Measurements from ENCODE around the gene CHRND.
A peak's percentile ranks its signal among the peaks of the same experiment; 100 is the strongest.

CHRND gene

DNA sequence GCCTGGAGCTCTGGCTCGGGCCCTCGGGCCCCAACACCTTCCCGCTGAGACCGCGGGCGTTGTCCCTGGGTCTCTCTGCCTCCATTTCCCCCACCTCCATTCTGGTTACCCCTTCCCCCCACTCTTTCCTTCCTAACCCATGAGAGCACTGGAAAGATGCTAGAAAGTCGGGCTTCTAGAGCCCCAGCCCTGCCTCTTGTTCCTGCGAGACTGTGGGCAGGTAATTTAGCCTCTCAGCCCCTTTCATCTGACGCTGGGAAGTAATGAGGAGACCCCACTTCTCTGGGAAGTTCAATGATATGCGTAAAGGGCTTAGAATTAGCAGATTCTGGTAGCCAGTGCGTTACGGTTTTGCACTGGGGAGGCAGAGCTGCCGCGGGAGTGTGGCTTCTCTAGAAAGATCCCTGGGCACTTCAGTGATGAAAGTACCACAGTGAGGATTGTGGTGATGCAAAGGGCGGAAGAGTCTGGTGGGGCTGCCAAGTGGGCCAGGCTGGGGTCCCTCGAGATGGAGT, 22.1 kb upstream of the CHRND start:
- no peak for DNase-seq (ENCODE audit: low spot score)

DNA sequence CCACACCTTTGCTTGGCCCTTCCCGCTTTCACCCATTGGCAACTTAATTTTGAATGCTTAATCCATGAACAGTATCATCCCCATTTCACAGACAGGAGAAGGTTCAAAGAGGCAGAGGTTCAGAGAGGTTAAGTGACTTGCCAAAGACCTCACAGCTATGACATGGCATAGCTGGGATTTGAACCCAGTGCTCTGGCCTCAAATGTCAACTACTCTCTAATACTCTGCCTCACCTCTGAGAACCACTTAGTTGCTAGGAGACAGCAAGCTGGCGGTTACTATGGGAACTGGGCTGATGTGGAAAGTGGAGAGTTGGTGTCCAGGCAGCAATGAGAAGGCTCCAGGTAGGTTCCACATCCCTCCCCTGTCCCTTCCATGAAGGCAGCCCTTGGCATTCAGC, 21.5 kb upstream of the CHRND start:
- no peak for DNase-seq (ENCODE audit: low spot score)

DNA sequence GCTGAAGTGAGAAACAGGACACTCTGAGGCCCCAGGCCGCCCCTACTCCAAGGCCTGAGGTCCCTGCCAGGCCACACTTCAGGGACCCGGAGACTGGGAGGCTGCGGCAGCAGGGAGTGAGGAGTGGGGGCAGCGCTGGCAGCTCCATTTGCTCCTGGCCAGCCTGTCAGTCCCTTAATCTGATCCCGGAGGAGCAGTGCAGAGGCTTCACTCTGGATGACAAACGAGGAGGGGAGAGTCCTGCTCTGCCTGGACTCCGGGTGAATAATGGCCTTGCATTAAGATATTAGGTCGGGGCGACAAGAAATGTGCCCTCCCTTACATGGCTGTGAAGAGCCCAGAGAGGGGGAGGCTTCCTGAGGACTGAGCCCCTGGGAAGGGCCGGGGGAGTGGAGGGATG, 20.1 kb upstream of the CHRND start:
- DNase-seq (ENCODE audit: low spot score) = no peak

DNA sequence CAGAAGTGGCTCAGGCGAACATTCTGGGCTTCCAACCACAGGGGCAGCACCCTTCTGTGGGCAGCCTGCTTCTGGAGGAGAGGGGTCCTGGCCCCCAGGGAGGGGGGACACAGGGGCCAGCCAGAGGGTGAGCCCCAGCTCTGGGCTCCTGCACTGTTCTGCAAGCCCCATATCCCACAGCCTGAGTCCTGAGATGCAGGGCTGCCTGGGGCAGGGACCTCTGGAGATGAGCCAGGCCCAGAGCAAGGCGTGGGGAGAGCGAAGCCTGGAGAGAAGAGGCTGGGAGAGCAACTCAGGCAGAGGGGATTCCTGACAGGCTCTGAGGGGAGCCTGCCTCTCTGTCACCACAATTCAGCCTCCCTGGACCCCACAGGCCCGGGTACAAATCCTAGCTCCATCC, 19.3 kb upstream of the CHRND start:
- no peak for DNase-seq (ENCODE audit: low spot score)

DNA sequence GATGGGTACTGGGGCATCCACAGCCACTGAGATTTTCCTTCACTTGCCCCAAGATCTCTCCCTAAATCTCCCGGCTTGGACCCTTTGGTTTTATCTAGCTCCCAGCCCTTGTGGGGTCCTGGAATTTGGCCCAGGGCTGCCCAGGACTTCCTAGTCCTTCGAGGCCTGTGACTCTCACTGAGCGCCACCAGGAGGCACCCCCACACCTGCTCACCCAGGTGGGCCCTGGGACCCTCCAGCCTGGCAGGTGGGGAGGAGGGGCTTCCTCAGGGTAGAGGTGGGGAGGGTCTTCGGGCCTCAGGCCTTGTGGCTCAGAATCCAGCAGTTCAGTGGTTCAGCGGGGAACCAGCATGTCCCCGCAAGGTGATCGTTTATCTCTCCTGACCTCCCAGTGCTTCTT, 17.7 kb upstream of the CHRND start:
- no peak for DNase-seq (ENCODE audit: low spot score)

DNA sequence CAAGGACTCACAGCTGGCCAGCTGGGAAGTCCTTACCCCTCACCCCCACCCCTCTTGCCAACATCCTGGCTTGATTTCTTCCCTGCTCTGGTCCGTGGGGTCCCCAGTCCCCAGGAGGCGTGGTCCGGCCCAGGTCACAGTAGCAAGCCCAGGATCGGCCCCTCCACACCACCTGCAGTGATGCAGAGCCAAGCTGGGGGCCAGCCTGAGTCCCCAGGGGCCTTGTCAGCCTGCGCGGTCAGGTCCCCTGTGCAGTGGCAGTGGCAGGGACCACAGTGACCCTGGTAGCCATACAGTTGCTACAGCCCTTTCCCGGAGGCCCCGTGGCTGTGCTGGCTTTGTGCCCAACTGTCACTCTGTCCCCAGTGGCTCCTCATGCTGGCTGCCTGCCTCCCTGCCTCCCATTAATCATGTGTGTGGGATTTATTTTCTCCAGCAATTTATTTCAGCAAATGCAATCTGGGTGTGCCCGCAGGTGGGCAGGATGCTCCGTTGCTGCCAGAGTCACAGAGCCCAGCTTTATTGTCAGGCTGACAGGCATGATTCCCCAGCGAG, 14.5 kb upstream of the CHRND start:
- no peak for DNase-seq (ENCODE audit: low spot score)

DNA sequence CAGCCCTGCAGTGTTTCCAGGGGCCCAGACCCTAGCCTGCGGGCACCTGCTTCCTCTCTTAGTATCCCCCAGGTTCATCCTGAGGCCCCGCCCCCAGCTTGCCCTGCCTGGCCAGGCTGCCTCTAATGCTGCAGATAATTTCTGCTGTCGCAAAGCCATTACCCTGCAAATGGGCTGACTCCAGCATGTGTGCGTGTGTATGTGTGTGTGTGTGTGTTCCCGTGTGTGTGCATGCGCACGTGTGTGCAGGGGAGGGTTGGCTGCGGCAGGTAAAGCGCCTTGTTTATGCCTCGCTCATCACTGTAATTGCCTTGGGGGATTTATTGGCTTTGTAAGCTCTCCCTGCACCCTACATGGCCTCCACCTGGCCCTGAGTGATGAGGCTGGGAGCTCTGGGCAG, 13.4 kb upstream of the CHRND start:
- DNase-seq (ENCODE audit: low spot score) = no peak

DNA sequence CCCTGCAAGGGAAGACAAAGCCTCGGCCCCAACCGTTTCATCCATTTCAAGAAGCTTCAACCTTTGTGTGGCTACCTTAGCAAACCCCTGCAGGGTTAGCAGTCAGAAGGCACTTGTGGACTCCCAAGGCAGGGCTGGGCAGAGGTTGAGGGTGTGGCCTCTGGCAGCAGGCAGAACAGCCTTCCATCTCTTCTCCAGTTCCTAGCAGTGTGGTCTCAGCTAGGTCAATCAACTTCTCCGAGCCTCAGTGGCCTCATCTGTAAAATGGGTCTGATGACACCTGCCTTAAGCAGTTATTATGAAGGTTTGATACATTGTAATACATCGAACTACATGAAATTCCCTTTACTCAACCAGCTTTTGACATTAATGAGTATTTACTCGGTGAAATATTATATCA, 12.6 kb upstream of the CHRND start:
- DNase-seq (ENCODE audit: low spot score) = no peak

DNA sequence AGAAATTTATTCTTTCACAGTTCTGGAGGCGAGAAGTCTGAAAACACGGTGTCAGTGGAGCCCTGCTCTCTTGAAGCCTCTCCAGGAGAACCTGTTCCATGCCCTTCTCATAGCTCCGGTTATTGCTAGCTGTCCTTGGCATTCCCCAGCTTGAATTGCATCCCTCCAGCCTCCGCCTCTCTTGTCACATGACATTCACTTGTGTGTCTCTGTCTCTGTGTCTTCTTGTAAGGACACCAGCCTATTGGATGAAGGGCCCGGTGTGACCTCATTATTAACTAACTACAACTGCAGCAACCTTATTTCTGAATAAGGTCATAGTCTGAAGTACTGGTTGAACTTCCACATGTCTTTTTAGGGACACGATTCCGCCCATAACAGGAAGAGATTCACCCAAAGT, 10.3 kb upstream of the CHRND start:
- DNase-seq (ENCODE audit: low spot score) = no peak

DNA sequence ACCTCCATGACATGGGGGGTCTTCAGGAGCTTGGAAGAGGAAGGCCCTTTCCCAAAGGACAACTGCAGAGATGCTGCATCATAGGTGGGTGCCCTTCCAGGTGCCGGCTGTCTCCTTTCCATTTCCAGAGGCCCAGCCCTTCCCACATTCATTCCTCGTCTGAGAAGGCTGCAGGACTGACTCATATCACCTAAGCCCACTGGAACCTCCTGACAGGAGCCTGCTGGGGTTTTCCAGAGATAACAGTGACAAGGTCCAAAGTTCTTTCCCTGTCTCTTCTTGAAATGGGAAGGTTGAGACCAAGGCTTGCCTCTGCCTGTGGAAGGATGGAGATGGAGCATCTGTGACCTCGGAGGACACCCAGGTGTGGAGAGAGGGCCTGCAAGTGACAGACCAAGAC, 9.4 kb upstream of the CHRND start:
- DNase-seq (ENCODE audit: low spot score) = no peak

DNA sequence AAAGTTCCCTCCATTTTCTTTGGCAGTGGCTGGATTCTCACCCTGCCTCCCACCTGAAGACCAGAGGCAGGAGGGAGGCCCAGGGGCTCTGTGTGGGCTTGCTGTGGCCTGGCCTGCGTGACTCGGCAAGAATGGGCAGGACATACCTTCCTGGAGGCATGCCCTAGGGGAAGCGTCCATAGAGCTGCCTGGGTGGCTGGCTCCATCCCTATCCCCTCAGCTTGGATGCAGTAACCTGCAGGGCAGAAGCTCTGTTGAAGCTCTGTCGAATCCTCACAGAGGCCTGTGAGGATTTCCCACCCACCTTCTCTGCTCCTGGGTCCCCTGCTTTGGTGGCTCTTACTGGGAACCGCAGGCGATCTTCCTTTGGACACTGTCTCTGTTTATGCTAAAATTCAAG, 7.1 kb upstream of the CHRND start:
- no peak for DNase-seq (ENCODE audit: low spot score)

DNA sequence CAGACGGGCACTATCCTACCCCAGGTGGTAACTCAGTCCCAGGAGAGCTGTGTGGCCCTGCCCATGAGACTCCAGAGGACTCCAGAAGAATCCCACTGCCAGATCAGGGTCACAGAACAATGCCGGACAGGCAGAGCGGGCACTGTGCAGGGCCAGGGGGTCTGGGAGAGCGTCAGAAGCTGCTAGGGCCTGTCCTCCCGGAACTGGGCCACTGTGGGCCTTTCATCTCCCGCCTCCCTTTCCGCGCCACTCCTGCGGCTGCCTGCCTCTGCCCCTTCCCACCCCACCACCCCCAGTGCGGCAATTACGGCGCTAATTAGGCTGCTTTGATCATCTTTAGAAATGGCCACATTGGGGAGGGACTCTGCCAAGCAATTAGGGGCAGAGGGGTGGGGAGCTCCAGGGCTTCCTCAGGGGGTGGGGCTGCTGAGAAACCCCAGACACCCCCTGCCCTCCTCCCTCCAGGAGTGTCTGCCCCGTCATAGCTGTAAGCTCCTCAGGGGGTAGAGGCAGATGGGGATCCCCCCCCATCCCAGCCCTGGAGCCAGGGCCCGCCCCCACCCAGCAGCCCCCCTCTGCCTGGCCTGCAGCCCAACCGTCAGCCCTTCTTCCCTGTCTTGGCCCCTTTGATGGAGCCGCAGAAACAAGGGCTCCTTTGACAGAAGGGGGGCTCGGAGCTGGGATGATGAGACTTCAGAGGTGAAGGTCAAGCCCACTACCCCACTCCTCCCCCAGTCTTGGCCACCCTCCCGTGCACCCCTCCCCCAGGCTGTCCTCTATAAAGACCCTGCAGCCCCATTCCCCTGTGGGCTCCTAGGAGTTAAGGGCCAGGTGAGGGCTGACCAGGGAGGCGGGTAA, 6.2 kb upstream of the CHRND start, which contains the start of gene PRSS56:
Gene PRSS56 (plus strand): TSS at position 808 of the 858 bp plus-strand sequence. CDS start 211 bp downstream, outside the sequence.
- DNase-seq (ENCODE audit: low spot score) = no peak

DNA sequence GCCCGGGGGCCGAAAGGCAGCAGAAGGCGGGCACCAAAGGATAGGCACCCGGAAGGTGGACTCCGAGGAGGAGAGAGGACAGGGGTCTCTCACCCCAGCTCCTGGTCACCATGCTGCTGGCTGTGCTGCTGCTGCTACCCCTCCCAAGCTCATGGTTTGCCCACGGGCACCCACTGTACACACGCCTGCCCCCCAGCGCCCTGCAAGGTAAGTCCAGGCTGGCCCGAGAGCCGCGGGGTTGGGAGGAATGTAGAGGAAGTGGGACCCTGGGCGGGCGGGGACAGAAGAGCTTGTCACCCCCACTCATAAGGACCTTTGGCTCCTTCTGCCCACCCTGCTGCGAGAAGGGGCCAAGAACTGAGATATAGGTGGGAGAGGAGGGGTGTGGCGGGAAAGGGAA, 5.5 kb upstream of the CHRND start:
- no peak for DNase-seq (ENCODE audit: low spot score)

DNA sequence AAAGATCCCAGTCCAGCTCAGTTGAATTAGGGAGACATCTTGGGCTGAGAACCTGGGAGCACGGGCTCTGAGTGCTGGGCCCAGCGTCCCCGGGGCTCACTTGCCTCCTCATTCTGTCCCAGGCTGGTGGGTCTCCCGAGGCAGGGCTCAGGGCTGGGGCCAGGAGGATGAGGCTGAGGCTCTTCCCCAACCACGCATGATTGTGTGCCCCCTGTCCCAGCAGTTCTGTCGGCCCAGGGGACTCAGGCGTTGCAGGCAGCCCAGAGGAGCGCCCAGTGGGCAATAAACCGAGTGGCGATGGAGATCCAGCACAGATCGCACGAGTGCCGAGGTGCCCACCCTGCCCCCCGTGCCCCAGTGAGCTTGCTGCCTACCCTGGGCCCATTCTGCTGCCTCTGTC, 4.9 kb upstream of the CHRND start:
- DNase-seq (ENCODE audit: low spot score) = no peak

DNA sequence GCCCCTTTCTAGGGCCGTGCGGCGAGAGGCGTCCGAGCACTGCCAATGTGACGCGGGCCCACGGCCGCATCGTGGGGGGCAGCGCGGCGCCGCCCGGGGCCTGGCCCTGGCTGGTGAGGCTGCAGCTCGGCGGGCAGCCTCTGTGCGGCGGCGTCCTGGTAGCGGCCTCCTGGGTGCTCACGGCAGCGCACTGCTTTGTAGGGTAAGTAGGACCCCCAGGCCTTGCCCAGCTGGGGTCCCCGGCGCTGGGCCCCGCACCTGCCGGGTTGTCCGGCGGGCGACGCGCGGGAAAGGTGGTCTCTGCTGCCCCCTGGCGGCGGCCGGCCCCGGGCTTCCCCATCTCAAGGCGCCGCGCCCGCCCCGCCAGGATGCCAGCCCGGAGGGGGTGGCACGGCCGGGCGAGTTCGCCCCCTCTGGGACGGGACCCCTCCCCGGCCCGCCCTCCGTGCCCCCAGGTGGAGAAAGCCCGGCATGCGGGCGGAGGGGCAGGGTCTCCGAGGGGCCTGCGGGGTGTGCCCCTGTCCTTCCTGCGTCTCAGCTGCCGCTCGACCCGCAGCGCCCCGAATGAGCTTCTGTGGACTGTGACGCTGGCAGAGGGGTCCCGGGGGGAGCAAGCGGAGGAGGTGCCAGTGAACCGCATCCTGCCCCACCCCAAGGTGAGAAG, 3.9 kb upstream of the CHRND start:
- DNase-seq (ENCODE audit: low spot score) = no peak

DNA sequence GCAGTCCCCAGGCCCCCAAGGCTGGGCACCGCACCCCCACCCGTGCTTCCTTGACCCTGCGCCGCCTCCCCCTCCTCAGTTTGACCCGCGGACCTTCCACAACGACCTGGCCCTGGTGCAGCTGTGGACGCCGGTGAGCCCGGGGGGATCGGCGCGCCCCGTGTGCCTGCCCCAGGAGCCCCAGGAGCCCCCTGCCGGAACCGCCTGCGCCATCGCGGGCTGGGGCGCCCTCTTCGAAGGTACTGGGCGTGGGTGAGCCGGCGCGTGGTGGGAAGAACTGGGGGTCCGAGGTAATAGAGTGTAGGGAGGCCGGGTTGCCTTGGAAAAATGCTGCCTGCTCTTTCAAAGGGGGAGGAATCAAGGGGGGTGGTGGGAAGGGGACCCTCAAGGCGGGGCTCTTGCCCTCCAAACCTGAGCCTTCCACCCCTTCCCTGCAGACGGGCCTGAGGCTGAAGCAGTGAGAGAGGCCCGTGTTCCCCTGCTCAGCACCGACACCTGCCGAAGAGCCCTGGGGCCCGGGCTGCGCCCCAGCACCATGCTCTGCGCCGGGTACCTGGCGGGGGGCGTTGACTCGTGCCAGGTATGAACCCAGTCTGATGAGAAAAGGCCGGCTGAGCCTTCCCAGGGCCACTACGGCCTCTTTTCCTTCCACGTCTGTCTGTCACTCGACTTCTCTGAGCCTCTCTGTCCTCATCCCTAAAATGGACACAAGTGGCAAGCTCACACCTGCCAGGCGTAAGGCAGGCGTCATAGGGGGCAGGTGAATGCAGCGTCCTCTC, 3.1 kb upstream of the CHRND start:
- no peak for DNase-seq (ENCODE audit: low spot score)

DNA sequence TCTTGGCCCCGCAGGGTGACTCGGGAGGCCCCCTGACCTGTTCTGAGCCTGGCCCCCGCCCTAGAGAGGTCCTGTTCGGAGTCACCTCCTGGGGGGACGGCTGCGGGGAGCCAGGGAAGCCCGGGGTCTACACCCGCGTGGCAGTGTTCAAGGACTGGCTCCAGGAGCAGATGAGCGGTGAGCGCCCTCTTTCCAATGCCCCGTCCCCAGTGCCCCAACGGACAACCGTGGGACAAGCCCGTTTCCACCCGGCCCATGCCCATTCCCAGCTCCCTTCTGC, 2.6 kb upstream of the CHRND start:
- DNase-seq (ENCODE audit: low spot score) = no peak

DNA sequence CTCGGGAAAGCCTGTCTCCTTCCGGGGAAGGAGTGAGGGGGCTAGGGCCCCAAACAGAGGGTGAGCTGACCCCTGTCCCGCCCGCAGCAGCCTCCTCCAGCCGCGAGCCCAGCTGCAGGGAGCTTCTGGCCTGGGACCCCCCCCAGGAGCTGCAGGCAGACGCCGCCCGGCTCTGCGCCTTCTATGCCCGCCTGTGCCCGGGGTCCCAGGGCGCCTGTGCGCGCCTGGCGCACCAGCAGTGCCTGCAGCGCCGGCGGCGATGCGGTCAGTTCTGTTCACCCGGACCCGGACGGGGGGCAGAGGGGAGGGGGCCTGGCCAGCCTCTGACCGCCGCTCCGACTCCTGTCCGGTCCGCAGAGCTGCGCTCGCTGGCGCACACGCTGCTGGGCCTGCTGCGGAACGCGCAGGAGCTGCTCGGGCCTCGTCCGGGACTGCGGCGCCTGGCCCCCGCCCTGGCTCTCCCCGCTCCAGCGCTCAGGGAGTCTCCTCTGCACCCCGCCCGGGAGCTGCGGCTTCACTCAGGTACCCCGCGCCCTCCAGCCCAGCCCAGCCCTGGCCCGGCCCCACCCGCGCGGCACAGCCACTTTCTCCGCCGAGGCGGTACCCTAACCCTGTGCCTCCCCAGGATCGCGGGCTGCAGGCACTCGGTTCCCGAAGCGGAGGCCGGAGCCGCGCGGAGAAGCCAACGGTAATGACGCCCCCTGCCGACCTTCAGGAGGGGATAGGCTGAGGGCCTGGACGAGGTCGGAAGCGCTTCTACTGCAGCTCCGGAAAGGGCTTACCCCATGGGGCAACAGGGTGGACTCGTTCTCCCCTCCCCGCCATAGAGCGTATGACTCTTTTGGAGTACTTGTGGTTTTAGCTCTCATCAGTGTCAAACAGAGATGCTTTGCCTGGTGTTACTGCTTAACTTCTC, 2.0 kb upstream of the CHRND start:
- DNase-seq (ENCODE audit: low spot score) = peak; percentile 25

DNA sequence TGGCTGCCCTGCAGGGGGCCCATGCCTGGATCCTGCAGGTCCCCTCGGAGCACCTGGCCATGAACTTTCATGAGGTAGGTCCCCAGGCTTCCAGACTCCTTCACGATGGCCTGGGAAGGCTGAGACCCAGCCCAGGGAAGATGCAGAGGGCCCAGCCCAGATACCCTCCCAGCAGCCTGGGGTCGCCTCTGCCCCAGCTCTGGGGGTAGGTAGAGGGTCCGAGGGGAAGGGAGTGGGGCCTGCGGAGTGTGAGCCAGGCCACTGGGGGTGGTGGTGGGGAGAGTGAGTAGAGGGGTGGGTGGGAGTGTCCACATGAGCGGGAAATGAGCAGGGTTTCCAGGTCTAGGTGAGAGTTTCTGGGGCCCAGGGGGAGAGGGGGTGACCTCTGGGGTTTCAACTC, 1.2 kb upstream of the CHRND start:
- no peak for DNase-seq (ENCODE audit: low spot score)

DNA sequence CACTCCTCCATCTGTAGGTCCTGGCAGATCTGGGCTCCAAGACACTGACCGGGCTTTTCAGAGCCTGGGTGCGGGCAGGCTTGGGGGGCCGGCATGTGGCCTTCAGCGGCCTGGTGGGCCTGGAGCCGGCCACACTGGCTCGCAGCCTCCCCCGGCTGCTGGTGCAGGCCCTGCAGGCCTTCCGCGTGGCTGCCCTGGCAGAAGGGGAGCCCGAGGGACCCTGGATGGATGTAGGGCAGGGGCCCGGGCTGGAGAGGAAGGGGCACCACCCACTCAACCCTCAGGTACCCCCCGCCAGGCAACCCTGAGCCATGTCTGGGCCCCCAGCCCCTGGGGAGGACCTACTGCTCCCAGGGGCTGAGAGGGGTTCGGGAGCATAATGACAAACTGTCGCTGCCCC, 761 bp upstream of the CHRND start:
- DNase-seq (ENCODE audit: low spot score) = no peak

DNA sequence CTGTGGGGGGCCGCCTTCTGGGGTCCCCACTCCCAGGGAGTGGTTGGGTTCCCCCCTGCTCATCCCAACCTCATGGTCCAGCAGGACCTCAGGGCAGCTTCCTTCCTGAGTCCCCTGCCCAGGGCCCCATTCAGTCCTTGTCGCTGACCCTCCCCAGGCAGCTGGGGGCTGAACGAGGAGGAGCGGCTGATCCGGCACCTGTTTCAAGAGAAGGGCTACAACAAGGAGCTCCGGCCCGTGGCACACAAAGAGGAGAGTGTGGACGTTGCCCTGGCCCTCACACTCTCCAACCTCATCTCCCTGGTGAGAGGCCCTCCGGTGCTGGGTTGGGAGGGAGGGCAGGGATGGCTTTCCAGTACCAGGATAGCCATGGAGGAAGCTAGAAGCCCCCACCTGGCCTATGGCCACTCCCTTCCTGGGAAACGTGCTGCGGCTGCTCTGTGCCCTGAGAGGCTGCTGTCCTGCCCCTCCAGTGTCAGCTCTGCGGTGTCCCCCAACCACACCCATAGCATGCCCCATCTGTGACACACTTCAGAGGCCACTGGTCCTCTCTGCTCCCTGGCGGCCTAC, 497 bp downstream of the CHRND start:
- DNase-seq (ENCODE audit: low spot score) = no peak
